ENCODE data around the gene HHEX.

DNA sequence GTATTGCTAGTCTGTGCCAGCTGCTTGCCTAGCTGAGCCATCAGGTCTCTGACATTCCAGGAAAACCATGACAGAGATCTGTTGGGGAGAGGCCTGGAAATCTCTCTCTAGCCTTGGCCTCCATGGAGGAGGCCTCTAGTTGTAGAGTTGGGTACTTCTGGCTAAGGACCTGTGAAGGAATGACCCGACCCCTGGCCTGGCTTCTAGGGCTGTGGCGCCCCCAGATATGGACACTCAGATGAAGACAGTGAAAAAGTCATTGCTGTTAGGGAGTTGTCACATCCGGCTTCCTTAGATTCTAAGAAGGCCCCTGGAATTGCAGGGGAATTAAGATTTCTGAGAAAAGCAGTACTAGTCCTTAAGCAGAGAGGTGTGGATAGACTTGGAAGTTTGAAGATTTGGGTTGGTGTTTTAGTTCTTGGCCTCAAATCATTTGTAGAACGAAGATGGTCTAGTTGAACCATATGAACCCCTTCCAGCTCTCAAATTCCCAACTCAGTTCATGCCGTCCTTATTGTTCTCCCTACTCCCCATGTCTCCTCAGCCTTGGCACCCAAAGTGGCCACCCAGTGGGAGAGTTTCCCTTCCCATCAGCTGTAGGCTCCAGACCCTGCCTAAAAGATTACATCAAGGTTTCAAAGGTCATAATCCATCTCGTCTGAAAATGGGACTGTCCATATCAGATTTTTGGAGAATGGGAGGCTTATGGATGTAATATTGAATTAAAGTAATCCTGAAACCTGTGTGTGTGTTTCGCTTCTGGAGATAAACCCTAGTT is 7.0 kb downstream of the HHEX start:
- TF ChIP-seq POLR2A (IDR thresholded peaks at IDR 0.05; ENCODE audit: control extremely low read depth in 1 of 2, low read depth in 2 of 2, low read length in 2 of 2) (no peak), EP300 (IDR thresholded peaks at IDR 0.05; ENCODE audit: borderline replicate concordance in 1 of 2, low read depth in 2 of 2, low read length in 2 of 2) (no peak), FOSL1 (IDR thresholded peaks at IDR 0.05; ENCODE audit: insufficient read depth, low read depth, low read length) (no peak), SP2 (IDR thresholded peaks at IDR 0.05; ENCODE audit: low read length) (no peak), EGR1 (IDR thresholded peaks at IDR 0.05; ENCODE audit: borderline replicate concordance, low read depth, low read length) (no peak)
- TF ChIP-seq, protein P1, sequence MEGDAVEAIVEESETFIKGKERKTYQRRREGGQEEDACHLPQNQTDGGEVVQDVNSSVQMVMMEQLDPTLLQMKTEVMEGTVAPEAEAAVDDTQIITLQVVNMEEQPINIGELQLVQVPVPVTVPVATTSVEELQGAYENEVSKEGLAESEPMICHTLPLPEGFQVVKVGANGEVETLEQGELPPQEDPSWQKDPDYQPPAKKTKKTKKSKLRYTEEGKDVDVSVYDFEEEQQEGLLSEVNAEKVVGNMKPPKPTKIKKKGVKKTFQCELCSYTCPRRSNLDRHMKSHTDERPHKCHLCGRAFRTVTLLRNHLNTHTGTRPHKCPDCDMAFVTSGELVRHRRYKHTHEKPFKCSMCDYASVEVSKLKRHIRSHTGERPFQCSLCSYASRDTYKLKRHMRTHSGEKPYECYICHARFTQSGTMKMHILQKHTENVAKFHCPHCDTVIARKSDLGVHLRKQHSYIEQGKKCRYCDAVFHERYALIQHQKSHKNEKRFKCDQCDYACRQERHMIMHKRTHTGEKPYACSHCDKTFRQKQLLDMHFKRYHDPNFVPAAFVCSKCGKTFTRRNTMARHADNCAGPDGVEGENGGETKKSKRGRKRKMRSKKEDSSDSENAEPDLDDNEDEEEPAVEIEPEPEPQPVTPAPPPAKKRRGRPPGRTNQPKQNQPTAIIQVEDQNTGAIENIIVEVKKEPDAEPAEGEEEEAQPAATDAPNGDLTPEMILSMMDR (IDR thresholded peaks at IDR 0.05; ENCODE audit: control extremely low read depth in 1 of 3, insufficient read depth in 1 of 3, low read depth in 1 of 3, low read length in 3 of 3): peak in 1 of 3 experiments; percentile 4; a peak in 1 of 4 replicates

All from H1 (cell line).